WTC11 (cell line): ENCODE measurements around the gene DNAJC12. TPM values are rescaled to one million over a fixed set of nuclear protein-coding genes. Genes with fewer than 3 reads are reported as not detected.

Experiments used
- ATAC-seq: fragments of 200-7000 bp; cut with Tn5 transposase; 2 replicates; pipeline ENCODE4 v1.10.0; 2021; ENCODE audit warnings: mild to moderate bottlenecking, moderate library complexity
- CTCF ChIA-PET: fragments of 300-600 bp; sonication (Branson Sonifier 250); formaldehyde crosslinking; loops from one replicate; lab custom pipeline; 2021; ENCODE audit warnings: antibody characterized with exemption; lab: Charles Lee
- POLR2A ChIA-PET: fragments of 350-600 bp; sonication (Branson Sonifier 250); formaldehyde crosslinking; loops from one replicate; lab custom pipeline; 2021; ENCODE audit warnings: antibody characterized with exemption; lab: Charles Lee
- DNase-seq: peaks from one replicate; pipeline ENCODE4 v3.0.0; 2021; ENCODE audit warnings: low spot score
- H3K27ac Mint-ChIP-seq: 2 replicates; pipeline ENCODE4 v1.8.0; 2021; ENCODE audit warnings: mixed read lengths
- H3K27me3 Mint-ChIP-seq: 2 replicates; pipeline ENCODE4 v1.8.0; 2021; ENCODE audit warnings: low read depth, mild to moderate bottlenecking, moderate library complexity, mixed read lengths
- H3K36me3 Mint-ChIP-seq: 2 replicates; pipeline ENCODE4 v1.8.0; 2021; ENCODE audit warnings: mixed read lengths
- H3K4me1 Mint-ChIP-seq: 2 replicates; pipeline ENCODE4 v1.8.0; 2022; ENCODE audit warnings: mixed read lengths
- H3K4me3 Mint-ChIP-seq: 2 replicates; pipeline ENCODE4 v1.8.0; 2021; ENCODE audit warnings: mild to moderate bottlenecking, moderate library complexity, mixed read lengths
- H3K9me3 Mint-ChIP-seq: 2 replicates; pipeline ENCODE4 v1.8.0; 2021; ENCODE audit warnings: mixed read lengths
- CBFB ChIP-seq: sonication (generic); formaldehyde crosslinking; IDR thresholded peaks from 2 replicates; pipeline ENCODE4 v1.8.1; 2022; ENCODE audit warnings: mild to moderate bottlenecking, low read depth, missing genetic modification reagents
- ELF4 ChIP-seq: sonication (generic); formaldehyde crosslinking; IDR thresholded peaks from 2 replicates; pipeline ENCODE4 v1.8.1; 2022; ENCODE audit warnings: low read depth, mild to moderate bottlenecking, moderate library complexity, missing genetic modification reagents
- ETV6 ChIP-seq: sonication (generic); formaldehyde crosslinking; IDR thresholded peaks from 2 replicates; pipeline ENCODE4 v1.8.1; 2022; ENCODE audit warnings: mild to moderate bottlenecking, missing genetic modification reagents
- FOXJ3 ChIP-seq: sonication (generic); formaldehyde crosslinking; IDR thresholded peaks from 2 replicates; pipeline ENCODE4 v1.9.0; 2021; ENCODE audit warnings: missing genetic modification reagents, mild to moderate bottlenecking, borderline replicate concordance
- GABPB1 ChIP-seq: sonication (generic); formaldehyde crosslinking; IDR thresholded peaks from 2 replicates; pipeline ENCODE4 v1.8.1; 2023; ENCODE audit warnings: mild to moderate bottlenecking, missing genetic modification reagents
- GTF2I ChIP-seq: fragments of 250-450 bp; sonication (Bioruptor Pico); conservative IDR thresholded peaks from 2 replicates; pipeline ENCODE4 v1.4.0; 2021; ENCODE audit warnings: mild to moderate bottlenecking
- HMGA2 ChIP-seq: fragments of 250-450 bp; sonication (Bioruptor Pico); IDR thresholded peaks from 2 replicates; pipeline ENCODE4 v1.4.0; 2021; ENCODE audit warnings: mild to moderate bottlenecking, moderate library complexity
- NR3C1 ChIP-seq: sonication (generic); formaldehyde crosslinking; conservative IDR thresholded peaks from 2 replicates; pipeline ENCODE4 v1.8.1; 2023; ENCODE audit warnings: low read depth, mild to moderate bottlenecking, missing genetic modification reagents
- RELA ChIP-seq: sonication (generic); formaldehyde crosslinking; IDR thresholded peaks from 2 replicates; pipeline ENCODE4 v1.8.1; 2022; ENCODE audit warnings: missing genetic modification reagents, mild to moderate bottlenecking, borderline replicate concordance
- TEAD1 ChIP-seq: sonication (generic); formaldehyde crosslinking; IDR thresholded peaks from 2 replicates; pipeline ENCODE4 v1.8.0; 2022; ENCODE audit warnings: mild to moderate bottlenecking, missing genetic modification reagents
- TP53 ChIP-seq: sonication (generic); formaldehyde crosslinking; IDR thresholded peaks from 2 replicates; pipeline ENCODE4 v1.8.1; 2023; ENCODE audit warnings: mild to moderate bottlenecking, missing genetic modification reagents
- ZNF219 ChIP-seq: sonication (generic); formaldehyde crosslinking; IDR thresholded peaks from 2 replicates; pipeline ENCODE4 v1.8.0; 2023; ENCODE audit warnings: missing genetic modification reagents, mild to moderate bottlenecking, borderline replicate concordance
- total RNA-seq: library from RNA; stranded (reverse); gene quantifications from 3 replicates; pipeline ENCODE4 v1.2.3, GENCODE V29; 2021
- TF ChIP-seq, protein P1 (sequence below): sonication (generic); formaldehyde crosslinking; IDR thresholded peaks from 2 replicates; pipeline ENCODE4 v1.8.1; 2023; ENCODE audit warnings: mild to moderate bottlenecking, missing genetic modification reagents, moderate library complexity
- TF ChIP-seq, protein P2 (sequence below): fragments of 250-450 bp; sonication (Bioruptor Pico); IDR thresholded peaks from 2 replicates; pipeline ENCODE4 v1.9.0; 2021; ENCODE audit warnings: mild to moderate bottlenecking
- TF ChIP-seq, protein P3 (sequence below): fragments of 200-600 bp; IDR thresholded peaks from 2 replicates; pipeline ENCODE4 v1.8.0; 2022; ENCODE audit warnings: antibody characterized with exemption
- TF ChIP-seq, protein P4 (sequence below): sonication (generic); formaldehyde crosslinking; IDR thresholded peaks from 2 replicates; pipeline ENCODE4 v1.8.1; 2022; ENCODE audit warnings: low read depth, missing genetic modification reagents, borderline replicate concordance
- TF ChIP-seq, protein P5 (sequence below): fragments of 250-450 bp; sonication (Bioruptor Pico); IDR thresholded peaks from 2 replicates; pipeline ENCODE4 v1.8.0; 2021; ENCODE audit warnings: mild to moderate bottlenecking
- TF ChIP-seq, protein P6 (sequence below): fragments of 250-450 bp; sonication (Bioruptor Pico); conservative IDR thresholded peaks from 2 replicates; pipeline ENCODE4 v1.9.0; 2021; ENCODE audit warnings: mild to moderate bottlenecking
- TF ChIP-seq, protein P7 (sequence below): sonication (generic); formaldehyde crosslinking; IDR thresholded peaks from 2 replicates; pipeline ENCODE4 v1.8.1; 2023; ENCODE audit warnings: mild to moderate bottlenecking, moderate library complexity, missing genetic modification reagents

Gene DNAJC12
- total RNA-seq, 1 experiment from 2014 or later: 0.94 TPM

DNA sequence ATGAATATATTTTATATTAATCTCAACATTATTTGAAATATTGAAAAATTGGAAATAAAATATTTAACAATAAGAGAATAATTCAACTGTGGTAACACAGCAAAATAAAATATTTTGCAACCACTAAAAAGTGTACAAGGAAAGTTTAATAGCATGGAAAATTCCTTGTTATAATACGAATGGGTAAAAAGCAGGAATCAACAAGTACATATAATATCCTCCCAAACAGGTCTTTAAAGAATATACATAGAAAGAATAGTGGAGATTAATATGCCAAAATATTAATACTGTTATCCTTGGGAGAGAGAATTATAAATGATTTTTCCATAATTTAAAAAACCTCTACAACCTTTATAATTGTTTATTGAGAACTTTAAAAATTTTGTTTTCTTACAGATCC lies 1.0 kb downstream of the DNAJC12 start:
- Mint-ChIP-seq H3K27me3 (no peaks in the 10 kb centered on the region), H3K4me3 (no peak overlapping the region), H3K9me3 (peaks cover 12% of the 10 kb centered on the region), H3K4me1 (peaks cover 6% of the 10 kb centered on the region), H3K36me3 (peaks cover 11% of the 10 kb centered on the region; the same call in 1 of the 2 replicates), H3K27ac (no peak overlapping the region)
- CTCF ChIA-PET: interaction anchor here (0.7 to 2.0 kb wide), 4 partner anchors 11 to 49 kb away, joined by 3 to 8 read pairs (median 4); no protein-coding TSS in a partner anchor
- no peak for ATAC-seq
- no peak for DNase-seq
- TF ChIP-seq CBFB (no peak), GABPB1 (no peak), HMGA2 (CRISPR knock-in tag) (peak; percentile 52)
- TF ChIP-seq, protein P1, sequence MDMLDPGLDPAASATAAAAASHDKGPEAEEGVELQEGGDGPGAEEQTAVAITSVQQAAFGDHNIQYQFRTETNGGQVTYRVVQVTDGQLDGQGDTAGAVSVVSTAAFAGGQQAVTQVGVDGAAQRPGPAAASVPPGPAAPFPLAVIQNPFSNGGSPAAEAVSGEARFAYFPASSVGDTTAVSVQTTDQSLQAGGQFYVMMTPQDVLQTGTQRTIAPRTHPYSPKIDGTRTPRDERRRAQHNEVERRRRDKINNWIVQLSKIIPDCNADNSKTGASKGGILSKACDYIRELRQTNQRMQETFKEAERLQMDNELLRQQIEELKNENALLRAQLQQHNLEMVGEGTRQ: no peak
- POLR2A ChIA-PET: no interaction called here

DNA sequence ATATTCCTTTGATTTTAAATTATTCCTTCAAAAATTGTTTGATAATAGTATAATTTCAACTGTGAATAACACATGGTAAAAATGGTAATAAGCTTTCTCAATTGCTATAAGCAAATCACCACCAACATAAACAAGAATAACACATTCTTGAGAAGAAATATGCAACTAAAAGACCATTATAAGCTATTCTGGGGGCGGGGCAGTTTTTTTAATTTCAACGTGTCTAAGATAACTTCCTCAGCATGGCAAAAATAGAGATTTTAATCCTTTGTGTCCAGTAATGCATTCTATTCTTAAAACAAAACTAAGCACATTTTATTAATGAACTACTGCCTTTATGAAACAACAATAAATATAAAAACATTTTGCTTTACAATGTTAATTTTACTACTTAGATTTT lies 1.5 kb downstream of the DNAJC12 start:
- CTCF ChIA-PET: interaction anchor here (0.6 to 1.4 kb wide), 4 partner anchors 19 to 320 kb away, joined by 3 to 4 read pairs (median 4); no protein-coding TSS in a partner anchor
- no peak for ATAC-seq
- H3K36me3 Mint-ChIP-seq: peaks cover 7% of the 10 kb centered on the region; the same call in 1 of the 2 replicates
- no peaks in the 10 kb centered on the region for H3K27me3 Mint-ChIP-seq
- H3K27ac Mint-ChIP-seq: no peak overlapping the region
- peaks cover 6% of the 10 kb centered on the region for H3K4me1 Mint-ChIP-seq
- POLR2A ChIA-PET: no interaction called here
- no peak for DNase-seq
- H3K9me3 Mint-ChIP-seq: peaks cover 8% of the 10 kb centered on the region
- no peak overlapping the region for H3K4me3 Mint-ChIP-seq
- TF ChIP-seq ETV6 (CRISPR knock-in tag) (no peak), RELA (no peak), GTF2I (CRISPR knock-in tag) (no peak), TEAD1 (CRISPR knock-in tag) (no peak), TP53 (no peak), FOXJ3 (CRISPR knock-in tag) (no peak), NR3C1 (CRISPR knock-in tag) (no peak), ELF4 (no peak), ZNF219 (CRISPR knock-in tag) (no peak)
- TF ChIP-seq, protein P2, sequence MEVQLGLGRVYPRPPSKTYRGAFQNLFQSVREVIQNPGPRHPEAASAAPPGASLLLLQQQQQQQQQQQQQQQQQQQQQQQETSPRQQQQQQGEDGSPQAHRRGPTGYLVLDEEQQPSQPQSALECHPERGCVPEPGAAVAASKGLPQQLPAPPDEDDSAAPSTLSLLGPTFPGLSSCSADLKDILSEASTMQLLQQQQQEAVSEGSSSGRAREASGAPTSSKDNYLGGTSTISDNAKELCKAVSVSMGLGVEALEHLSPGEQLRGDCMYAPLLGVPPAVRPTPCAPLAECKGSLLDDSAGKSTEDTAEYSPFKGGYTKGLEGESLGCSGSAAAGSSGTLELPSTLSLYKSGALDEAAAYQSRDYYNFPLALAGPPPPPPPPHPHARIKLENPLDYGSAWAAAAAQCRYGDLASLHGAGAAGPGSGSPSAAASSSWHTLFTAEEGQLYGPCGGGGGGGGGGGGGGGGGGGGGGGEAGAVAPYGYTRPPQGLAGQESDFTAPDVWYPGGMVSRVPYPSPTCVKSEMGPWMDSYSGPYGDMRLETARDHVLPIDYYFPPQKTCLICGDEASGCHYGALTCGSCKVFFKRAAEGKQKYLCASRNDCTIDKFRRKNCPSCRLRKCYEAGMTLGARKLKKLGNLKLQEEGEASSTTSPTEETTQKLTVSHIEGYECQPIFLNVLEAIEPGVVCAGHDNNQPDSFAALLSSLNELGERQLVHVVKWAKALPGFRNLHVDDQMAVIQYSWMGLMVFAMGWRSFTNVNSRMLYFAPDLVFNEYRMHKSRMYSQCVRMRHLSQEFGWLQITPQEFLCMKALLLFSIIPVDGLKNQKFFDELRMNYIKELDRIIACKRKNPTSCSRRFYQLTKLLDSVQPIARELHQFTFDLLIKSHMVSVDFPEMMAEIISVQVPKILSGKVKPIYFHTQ: no peak
- TF ChIP-seq, protein P3, sequence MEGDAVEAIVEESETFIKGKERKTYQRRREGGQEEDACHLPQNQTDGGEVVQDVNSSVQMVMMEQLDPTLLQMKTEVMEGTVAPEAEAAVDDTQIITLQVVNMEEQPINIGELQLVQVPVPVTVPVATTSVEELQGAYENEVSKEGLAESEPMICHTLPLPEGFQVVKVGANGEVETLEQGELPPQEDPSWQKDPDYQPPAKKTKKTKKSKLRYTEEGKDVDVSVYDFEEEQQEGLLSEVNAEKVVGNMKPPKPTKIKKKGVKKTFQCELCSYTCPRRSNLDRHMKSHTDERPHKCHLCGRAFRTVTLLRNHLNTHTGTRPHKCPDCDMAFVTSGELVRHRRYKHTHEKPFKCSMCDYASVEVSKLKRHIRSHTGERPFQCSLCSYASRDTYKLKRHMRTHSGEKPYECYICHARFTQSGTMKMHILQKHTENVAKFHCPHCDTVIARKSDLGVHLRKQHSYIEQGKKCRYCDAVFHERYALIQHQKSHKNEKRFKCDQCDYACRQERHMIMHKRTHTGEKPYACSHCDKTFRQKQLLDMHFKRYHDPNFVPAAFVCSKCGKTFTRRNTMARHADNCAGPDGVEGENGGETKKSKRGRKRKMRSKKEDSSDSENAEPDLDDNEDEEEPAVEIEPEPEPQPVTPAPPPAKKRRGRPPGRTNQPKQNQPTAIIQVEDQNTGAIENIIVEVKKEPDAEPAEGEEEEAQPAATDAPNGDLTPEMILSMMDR: no peak
- TF ChIP-seq, protein P4, sequence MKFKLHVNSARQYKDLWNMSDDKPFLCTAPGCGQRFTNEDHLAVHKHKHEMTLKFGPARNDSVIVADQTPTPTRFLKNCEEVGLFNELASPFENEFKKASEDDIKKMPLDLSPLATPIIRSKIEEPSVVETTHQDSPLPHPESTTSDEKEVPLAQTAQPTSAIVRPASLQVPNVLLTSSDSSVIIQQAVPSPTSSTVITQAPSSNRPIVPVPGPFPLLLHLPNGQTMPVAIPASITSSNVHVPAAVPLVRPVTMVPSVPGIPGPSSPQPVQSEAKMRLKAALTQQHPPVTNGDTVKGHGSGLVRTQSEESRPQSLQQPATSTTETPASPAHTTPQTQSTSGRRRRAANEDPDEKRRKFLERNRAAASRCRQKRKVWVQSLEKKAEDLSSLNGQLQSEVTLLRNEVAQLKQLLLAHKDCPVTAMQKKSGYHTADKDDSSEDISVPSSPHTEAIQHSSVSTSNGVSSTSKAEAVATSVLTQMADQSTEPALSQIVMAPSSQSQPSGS (CRISPR knock-in tag): no peak
- TF ChIP-seq, protein P5, sequence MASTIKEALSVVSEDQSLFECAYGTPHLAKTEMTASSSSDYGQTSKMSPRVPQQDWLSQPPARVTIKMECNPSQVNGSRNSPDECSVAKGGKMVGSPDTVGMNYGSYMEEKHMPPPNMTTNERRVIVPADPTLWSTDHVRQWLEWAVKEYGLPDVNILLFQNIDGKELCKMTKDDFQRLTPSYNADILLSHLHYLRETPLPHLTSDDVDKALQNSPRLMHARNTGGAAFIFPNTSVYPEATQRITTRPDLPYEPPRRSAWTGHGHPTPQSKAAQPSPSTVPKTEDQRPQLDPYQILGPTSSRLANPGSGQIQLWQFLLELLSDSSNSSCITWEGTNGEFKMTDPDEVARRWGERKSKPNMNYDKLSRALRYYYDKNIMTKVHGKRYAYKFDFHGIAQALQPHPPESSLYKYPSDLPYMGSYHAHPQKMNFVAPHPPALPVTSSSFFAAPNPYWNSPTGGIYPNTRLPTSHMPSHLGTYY (CRISPR knock-in tag): no peak
- TF ChIP-seq, protein P6, sequence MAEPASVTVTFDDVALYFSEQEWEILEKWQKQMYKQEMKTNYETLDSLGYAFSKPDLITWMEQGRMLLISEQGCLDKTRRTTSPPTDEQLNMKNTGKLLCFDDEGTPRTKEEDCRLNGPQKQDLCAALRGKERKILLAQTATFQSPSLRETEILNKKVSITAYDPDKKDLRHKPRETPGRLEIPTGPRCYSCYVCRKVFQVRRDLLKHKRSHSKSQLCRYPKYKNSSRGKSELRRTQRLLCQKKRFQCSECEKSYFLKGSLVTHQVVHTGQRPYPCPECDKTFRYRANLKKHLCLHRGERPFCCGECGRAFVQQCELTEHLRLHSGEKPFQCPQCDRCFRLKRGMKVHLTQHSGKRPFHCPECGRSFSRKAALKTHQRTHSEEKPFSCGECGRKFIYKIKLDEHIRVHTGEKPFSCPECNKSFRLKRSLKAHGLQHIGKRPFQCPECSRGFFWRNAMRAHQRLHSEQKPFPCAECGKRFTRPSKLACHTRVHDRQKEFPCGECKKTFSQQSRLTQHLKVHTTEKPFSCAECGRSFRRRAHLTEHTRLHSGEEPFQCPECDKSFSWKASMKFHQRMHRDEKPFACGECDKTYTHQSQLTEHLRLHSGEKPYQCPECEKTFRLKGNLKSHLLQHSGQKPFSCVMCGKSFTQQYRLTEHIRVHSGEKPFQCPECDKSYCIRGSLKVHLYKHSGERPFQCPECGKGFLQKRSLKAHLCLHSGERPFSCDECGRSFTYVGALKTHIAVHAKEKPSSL (CRISPR knock-in tag): no peak
- TF ChIP-seq, protein P7, sequence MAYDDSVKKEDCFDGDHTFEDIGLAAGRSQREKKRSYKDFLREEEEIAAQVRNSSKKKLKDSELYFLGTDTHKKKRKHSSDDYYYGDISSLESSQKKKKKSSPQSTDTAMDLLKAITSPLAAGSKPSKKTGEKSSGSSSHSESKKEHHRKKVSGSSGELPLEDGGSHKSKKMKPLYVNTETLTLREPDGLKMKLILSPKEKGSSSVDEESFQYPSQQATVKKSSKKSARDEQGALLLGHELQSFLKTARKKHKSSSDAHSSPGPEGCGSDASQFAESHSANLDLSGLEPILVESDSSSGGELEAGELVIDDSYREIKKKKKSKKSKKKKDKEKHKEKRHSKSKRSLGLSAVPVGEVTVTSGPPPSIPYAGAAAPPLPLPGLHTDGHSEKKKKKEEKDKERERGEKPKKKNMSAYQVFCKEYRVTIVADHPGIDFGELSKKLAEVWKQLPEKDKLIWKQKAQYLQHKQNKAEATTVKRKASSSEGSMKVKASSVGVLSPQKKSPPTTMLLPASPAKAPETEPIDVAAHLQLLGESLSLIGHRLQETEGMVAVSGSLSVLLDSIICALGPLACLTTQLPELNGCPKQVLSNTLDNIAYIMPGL: no peak
- TF ChIP-seq, protein P1: no peak
